ENCODE data around the gene MAP2. TPM values are rescaled to one million over a fixed set of nuclear protein-coding genes. Genes with fewer than 3 reads are reported as not detected.
"Not testable (repeated sequence)": the region's sequence is repeated elsewhere in the genome, so short reads cannot be mapped to it uniquely, and the experiment has no call there.

Gene MAP2
- total RNA-seq, 2 donors from 2014 or later = 18.8 to 30.7 TPM

DNA sequence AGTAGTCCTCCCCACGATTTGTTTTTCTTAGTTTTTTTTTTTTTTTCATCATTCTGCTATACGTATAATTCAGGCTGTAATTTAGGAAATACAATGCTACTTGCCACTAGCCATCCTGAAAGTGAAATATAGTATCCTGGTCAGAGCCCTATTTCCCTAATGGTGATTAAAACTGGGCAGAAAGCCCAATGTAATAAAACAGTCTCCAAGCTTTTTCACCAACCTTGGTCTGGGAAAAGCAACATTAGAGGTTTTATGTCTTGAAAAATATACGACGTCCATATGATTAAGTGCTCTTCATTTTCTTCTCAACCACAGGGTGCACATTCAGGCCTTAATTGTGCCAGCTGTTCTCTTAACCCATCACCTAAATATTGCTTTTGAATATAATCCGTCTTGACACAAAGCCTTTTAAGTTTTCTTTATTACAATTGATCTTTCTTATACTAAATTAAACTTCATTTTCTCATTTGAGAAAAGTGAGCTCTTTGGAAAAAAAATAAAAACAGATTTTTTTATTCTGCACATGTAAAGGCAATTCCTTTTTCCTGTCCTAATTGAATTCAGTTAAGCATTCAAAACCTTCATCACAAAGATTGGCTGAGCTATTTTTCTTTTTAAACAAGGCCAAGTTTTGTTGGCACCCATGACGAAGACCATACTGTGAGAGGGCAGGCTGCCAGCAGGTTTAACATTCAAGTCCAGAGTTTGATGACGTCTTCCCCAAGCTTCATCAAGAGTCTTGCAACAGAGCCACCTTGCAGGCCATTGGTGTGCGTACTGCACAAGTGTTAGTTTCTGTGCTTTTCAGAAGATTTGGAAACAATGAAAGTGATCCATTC, 52.7 kb downstream of the MAP2 start:
- intact Hi-C loops (cut with DNase I) = no loop called here
- H3K27ac ChIP-seq = no peak overlapping the region
- no peaks in the 10 kb centered on the region for H3K36me3 ChIP-seq
- WGBS = 26% methylated on average over 8 of the region's 8 CpGs
- H3K4me3 ChIP-seq = no peak overlapping the region
- no peaks in the 10 kb centered on the region for H3K27me3 ChIP-seq (replicated peaks; ENCODE audit: insufficient read depth)
- H3K9me3 ChIP-seq = no peaks in the 10 kb centered on the region
- no peak for TF ChIP-seq POLR2AphosphoS5 (IDR thresholded peaks at IDR 0.05)
- no peak for TF ChIP-seq POLR2A (IDR thresholded peaks at IDR 0.05)
- TF ChIP-seq, protein P1, sequence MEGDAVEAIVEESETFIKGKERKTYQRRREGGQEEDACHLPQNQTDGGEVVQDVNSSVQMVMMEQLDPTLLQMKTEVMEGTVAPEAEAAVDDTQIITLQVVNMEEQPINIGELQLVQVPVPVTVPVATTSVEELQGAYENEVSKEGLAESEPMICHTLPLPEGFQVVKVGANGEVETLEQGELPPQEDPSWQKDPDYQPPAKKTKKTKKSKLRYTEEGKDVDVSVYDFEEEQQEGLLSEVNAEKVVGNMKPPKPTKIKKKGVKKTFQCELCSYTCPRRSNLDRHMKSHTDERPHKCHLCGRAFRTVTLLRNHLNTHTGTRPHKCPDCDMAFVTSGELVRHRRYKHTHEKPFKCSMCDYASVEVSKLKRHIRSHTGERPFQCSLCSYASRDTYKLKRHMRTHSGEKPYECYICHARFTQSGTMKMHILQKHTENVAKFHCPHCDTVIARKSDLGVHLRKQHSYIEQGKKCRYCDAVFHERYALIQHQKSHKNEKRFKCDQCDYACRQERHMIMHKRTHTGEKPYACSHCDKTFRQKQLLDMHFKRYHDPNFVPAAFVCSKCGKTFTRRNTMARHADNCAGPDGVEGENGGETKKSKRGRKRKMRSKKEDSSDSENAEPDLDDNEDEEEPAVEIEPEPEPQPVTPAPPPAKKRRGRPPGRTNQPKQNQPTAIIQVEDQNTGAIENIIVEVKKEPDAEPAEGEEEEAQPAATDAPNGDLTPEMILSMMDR (IDR thresholded peaks at IDR 0.05) = no peak
- DNase-seq (ENCODE audit: low spot score) = no peak
- no peaks in the 10 kb centered on the region for H3K4me1 ChIP-seq (replicated peaks)

DNA sequence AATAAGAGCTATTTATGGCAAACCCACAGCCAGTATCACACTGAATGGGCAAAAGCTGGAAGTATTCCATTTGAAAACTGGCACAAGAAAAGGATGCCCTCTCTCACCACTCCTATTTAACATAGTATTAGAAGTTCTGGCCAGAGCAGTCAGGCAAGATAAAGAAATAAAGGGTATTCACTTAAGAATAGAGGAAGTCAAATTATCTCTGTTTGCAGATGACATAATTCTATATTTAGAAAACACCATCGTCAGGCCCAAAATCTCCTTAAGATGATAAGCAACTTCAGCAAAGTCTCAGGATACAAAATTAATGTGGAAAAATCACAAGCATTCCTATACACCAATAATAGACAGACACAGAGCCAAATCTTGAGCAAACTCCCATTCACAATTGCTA, 68.4 kb downstream of the MAP2 start:
- H3K36me3 ChIP-seq; H3K27ac ChIP-seq; DNase-seq (ENCODE audit: low spot score); H3K9me3 ChIP-seq; intact Hi-C loops (cut with DNase I); H3K4me3 ChIP-seq; H3K4me1 ChIP-seq (replicated peaks); H3K27me3 ChIP-seq (replicated peaks; ENCODE audit: insufficient read depth): not testable (repeated sequence)
- 64% methylated on average over 1 of the region's 1 CpG for WGBS

DNA sequence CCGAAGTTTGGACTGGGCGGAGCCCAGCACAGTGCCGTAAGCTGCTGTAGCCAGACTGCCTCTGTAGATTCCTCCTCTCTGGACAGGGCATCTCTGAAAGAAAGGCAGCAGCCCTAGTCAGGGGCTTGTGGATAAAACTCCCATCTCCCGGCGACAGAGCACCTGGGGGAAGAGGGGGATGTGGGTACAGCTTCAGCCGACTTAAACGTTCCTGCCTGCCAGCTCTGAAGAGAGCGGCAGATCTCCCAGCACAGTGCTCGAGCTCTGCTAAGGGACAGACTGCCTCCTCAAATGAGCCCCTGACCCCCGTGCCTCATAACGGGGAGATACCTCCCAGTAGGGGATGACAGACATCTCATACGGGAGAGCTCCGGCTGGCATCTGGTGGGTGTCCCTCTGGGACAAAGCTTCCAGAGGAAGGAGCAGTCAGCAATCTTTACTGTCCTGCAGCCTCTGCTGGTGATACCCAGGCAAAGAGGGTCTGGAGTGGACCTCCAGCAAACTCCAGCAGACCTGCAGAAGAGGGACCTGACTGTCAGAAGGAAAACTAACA, 71.3 kb downstream of the MAP2 start:
- H3K27me3 ChIP-seq (replicated peaks; ENCODE audit: insufficient read depth); H3K4me1 ChIP-seq (replicated peaks); H3K9me3 ChIP-seq; DNase-seq (ENCODE audit: low spot score); intact Hi-C loops (cut with DNase I); H3K4me3 ChIP-seq; H3K36me3 ChIP-seq: not testable (repeated sequence)
- peak overlapping the region in 1 of 2 donors; percentile 34 for H3K27ac ChIP-seq
- 87% methylated on average over 13 of the region's 13 CpGs for WGBS

DNA sequence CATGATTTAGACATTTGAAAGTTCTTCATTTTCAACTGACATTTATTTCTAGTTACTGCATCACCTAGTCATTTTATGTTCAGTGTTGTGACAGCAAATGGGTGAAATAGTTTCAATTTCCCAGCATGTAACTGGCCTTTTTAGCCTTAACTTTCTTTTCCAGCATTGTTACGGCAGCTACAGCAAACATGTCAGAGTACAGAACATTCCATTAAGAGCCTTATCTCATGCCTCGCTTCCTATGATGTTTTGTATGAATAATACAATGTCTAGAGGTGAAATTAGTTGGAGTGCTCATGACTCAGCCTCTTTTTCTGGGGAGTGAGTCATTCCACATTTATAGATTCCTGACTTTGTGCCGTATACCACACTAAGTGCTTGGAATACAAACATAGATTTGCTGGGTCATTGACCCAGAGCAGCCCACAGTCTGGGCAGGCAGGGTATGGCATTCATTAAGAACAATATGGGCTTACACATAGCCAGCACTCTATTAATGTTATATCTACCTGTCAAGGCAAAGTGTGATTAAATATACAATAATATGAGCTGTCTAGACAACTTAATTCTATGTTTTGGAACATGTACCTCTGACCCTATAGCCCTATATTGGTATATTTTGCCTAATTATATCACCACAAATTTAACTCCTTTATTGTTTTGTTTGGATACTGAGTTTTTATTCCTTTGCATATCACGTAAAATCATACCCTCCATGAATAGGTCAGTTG, 72.2 kb downstream of the MAP2 start:
- H3K9me3 ChIP-seq = no peaks in the 10 kb centered on the region
- H3K4me1 ChIP-seq (replicated peaks) = no peaks in the 10 kb centered on the region
- H3K27ac ChIP-seq = peak overlapping the region in 1 of 2 donors; percentile 34
- no peaks in the 10 kb centered on the region for H3K36me3 ChIP-seq
- TF ChIP-seq, protein P1 (IDR thresholded peaks at IDR 0.05) = no peak
- TF ChIP-seq POLR2AphosphoS5 (IDR thresholded peaks at IDR 0.05) (peak; percentile 52), POLR2A (IDR thresholded peaks at IDR 0.05) (no peak)
- WGBS = 21% methylated on average over 4 of the region's 4 CpGs
- intact Hi-C loops (cut with DNase I) = no loop called here
- no peaks in the 10 kb centered on the region for H3K27me3 ChIP-seq (replicated peaks; ENCODE audit: insufficient read depth)
- no peak overlapping the region for H3K4me3 ChIP-seq
- no peak for DNase-seq (ENCODE audit: low spot score)

DNA sequence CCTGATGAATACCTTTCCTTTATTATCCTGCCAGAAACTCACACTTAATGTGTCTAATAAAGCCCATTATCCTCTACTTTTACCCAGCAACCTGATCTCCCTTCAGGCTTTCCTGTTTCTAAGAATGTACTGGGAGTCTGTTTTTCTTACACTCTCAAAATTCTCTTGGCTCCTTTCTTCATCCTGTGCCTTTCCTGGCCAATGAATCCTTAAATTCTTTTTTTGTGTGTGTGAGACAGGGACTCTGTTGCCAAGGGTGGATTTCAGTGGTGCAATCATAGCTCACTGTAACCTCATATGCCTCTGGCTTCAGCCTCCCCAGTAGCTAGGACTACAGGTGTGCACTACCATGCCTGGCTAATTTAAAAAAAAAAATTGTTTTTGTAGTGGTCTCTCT, 72.7 kb downstream of the MAP2 start:
- DNase-seq (ENCODE audit: low spot score) = no peak
- H3K9me3 ChIP-seq = no peaks in the 10 kb centered on the region
- TF ChIP-seq POLR2A (IDR thresholded peaks at IDR 0.05) = no peak
- no peaks in the 10 kb centered on the region for H3K27me3 ChIP-seq (replicated peaks; ENCODE audit: insufficient read depth)
- intact Hi-C loops (cut with DNase I) = no loop called here
- H3K27ac ChIP-seq = peak overlapping the region in 1 of 2 donors; percentile 34
- H3K36me3 ChIP-seq = no peaks in the 10 kb centered on the region
- no peak overlapping the region for H3K4me3 ChIP-seq
- H3K4me1 ChIP-seq (replicated peaks) = no peaks in the 10 kb centered on the region

DNA sequence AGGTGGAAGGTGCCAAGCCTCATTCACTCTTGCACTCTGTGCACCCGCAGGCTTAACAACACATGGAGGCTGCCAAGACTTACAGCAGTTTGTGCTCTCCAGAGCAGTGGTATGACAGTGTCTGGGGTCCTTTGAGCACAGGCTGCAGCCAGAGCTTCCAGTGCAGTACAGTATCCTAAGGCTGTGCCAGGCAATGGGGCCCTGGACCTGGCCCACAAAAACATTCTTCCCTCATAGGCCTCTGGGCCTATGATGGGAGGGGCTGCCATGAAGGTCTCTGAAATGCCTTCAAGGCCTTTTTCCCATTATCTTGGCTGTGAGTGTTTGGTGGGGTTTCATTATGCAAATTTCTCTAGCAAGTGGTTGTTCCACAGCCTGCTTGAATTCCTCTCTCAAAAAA, 74.8 kb downstream of the MAP2 start:
- no peak overlapping the region for H3K4me3 ChIP-seq
- intact Hi-C loops (cut with DNase I) = no loop called here
- no peak for DNase-seq (ENCODE audit: low spot score)
- TF ChIP-seq, protein P1 (IDR thresholded peaks at IDR 0.05) = no peak
- TF ChIP-seq POLR2AphosphoS5 (IDR thresholded peaks at IDR 0.05) (no peak), POLR2A (IDR thresholded peaks at IDR 0.05) (no peak)
- no peak overlapping the region for H3K27ac ChIP-seq
- no peaks in the 10 kb centered on the region for H3K36me3 ChIP-seq
- WGBS = 100% methylated on average over 1 of the region's 1 CpG
- H3K9me3 ChIP-seq = no peaks in the 10 kb centered on the region
- H3K27me3 ChIP-seq (replicated peaks; ENCODE audit: insufficient read depth) = no peaks in the 10 kb centered on the region
- no peaks in the 10 kb centered on the region for H3K4me1 ChIP-seq (replicated peaks)
